HG02938 (cell line): Measurements from ENCODE around the gene GSTP1.
"Not testable (repeated sequence)": the region's sequence is repeated elsewhere in the genome, so short reads cannot be mapped to it uniquely, and the experiment has no call there.

Source experiments
- ATAC-seq: cut with Tn5 transposase; IDR thresholded peaks from one replicate; pipeline ENCODE4 v1.9.1; 2021; ENCODE audit warnings: mild to moderate bottlenecking, moderate library complexity; ENCODE audit not compliant: unreplicated experiment

The GSTP1 gene

GRCh38 chr11:67613313-67613959 is 29.8 kb downstream of the GSTP1 start:
- ATAC-seq = no peak

- ATAC-seq = peak; percentile 81
Measured at GRCh38 chr11:67613960-67614715, 30.5 kb downstream of the GSTP1 start.

GRCh38 chr11:67614730-67615714 is 31.4 kb downstream of the GSTP1 start:
- no peak for ATAC-seq

GRCh38 chr11:67615728-67616430 is 32.3 kb downstream of the GSTP1 start:
- ATAC-seq = no peak

- ATAC-seq = no peak
Measured at GRCh38 chr11:67616431-67617242, 33.0 kb downstream of the GSTP1 start.

GRCh38 chr11:67617243-67617953 is 33.8 kb downstream of the GSTP1 start:
- ATAC-seq = no peak

GRCh38 chr11:67618901-67619659 is 35.5 kb downstream of the GSTP1 start:
- ATAC-seq = not testable (repeated sequence)

GRCh38 chr11:67619683-67620618 is 36.3 kb downstream of the GSTP1 start:
- ATAC-seq = not testable (repeated sequence)

- not testable (repeated sequence) for ATAC-seq
Measured at GRCh38 chr11:67620621-67621020, 37.0 kb downstream of the GSTP1 start.

- ATAC-seq = not testable (repeated sequence)
Measured at GRCh38 chr11:67621928-67622327, 38.3 kb downstream of the GSTP1 start.

- ATAC-seq = not testable (repeated sequence)
Measured at GRCh38 chr11:67622905-67623304, 39.3 kb downstream of the GSTP1 start.

- ATAC-seq = not testable (repeated sequence)
Measured at GRCh38 chr11:67623795-67624194, 40.2 kb downstream of the GSTP1 start.

GRCh38 chr11:67626131-67626833 is 42.7 kb downstream of the GSTP1 start:
- ATAC-seq = not testable (repeated sequence)

GRCh38 chr11:67626970-67627369 is 43.4 kb downstream of the GSTP1 start:
- ATAC-seq = no peak

GRCh38 chr11:67627441-67627811 is 43.8 kb downstream of the GSTP1 start:
- ATAC-seq = no peak

GRCh38 chr11:67627812-67628624 is 44.4 kb downstream of the GSTP1 start:
- no peak for ATAC-seq
